RKO (cell line): ENCODE data around the gene SNU13.
"Not testable (repeated sequence)": the region's sequence is repeated elsewhere in the genome, so short reads cannot be mapped to it uniquely, and the experiment has no call there.

Source experiments
- DNase-seq: peaks from one replicate; pipeline ENCODE4 v3.0.0-alpha.2; 2016; ENCODE audit warnings: low spot score

SNU13 gene

GRCh38 chr22:41641854-41642253, 46.8 kb downstream of the SNU13 start:
- DNase-seq, result no peak

- no peak for DNase-seq
Observed at GRCh38 chr22:41638748-41639147, 49.9 kb downstream of the SNU13 start.

DNA sequence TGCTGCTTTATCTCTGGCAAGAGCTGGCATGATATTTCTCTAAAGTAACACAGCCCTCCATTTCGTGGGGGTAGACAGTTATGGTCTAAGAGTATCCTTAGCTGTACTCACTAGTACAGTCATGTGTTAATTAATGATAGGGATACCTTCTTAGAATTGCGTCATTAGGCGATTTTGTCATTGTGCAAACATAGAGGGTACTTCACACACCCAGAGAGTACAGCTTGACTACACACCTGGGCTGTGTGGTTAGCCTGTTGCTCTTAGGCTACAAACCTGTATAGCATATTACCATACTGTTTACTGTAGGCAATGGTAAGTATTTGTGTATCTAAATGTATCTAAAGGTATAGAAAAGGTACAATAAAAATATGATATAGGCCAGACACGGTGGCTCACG, 50.5 kb downstream of the SNU13 start:
- no peak for DNase-seq

- DNase-seq, result not testable (repeated sequence)
Observed at GRCh38 chr22:41637623-41638022, 51.0 kb downstream of the SNU13 start.

DNA sequence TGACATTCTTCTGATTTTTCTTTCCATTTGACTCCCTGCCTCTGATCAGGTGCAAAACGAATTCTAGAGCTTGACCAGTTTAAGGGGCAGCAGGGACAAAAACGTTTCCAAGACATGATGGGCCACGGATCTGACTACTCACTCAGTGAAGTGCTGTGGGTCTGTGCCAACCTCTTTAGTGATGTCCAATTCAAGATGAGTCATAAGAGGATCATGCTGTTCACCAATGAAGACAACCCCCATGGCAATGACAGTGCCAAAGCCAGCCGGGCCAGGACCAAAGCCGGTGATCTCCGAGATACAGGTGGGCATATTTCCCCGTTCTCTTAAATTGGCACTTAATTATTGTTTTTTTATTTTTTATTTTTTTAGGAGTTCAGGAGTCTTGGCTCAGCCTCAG, 52.2 kb downstream of the SNU13 start:
- DNase-seq, result peak; percentile 58

GRCh38 chr22:41634610-41635009, 54.1 kb downstream of the SNU13 start:
- DNase-seq, result not testable (repeated sequence)

DNA sequence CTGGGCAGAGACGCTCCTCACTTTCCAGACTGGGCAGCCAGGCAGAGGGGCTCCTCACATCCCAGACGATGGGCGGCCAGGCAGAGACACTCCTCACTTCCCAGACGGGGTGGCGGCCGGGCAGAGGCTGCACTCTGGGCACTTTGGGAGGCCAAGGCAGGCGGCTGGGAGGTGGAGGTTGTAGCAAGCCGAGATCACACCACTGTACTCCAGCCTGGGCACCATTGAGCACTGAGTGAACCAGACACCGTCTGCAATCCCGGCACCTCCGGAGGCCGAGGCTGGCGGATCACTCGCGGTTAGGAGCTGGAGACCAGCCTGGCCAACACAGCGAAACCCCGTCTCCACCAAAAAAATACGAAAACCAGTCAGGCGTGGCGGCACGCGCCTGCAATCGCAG, 57.1 kb downstream of the SNU13 start:
- DNase-seq, result not testable (repeated sequence)

- not testable (repeated sequence) for DNase-seq
Observed at GRCh38 chr22:41631115-41631514, 57.6 kb downstream of the SNU13 start.

- DNase-seq, result no peak
Observed at GRCh38 chr22:41625577-41625976, 63.1 kb downstream of the SNU13 start.
